Spleen (tissue), 7 donors: ENCODE measurements around the gene RBL1.

ENCODE experiments used
- POLR2AphosphoS5 ChIP-seq, 3 donors: sonication (generic); formaldehyde crosslinking; IDR thresholded peaks; one replicate each; pipeline ENCODE4 v1.5.1; 2017; ENCODE audit warnings: antibody characterized with exemption in 3 of 3
- TF ChIP-seq, protein P1 (sequence below), 11 experiments: fragments of 200-600 bp in 7 of 11; fragments of 450-650 bp in 4 of 11; sonication (generic) in 4 of 11; IDR thresholded peaks in 8 of 11; conservative IDR thresholded peaks in 3 of 11; 1 replicate in 7 of 11; 2 replicates in 4 of 11; pipeline versions ENCODE4 v1.4.0 to v1.8.0; 2016 to 2021; ENCODE audit warnings: antibody characterized with exemption in 11 of 11, inconsistent platforms in 4 of 11, mild to moderate bottlenecking in 1 of 11
- donor health status: DM: no; HTN: no; CAD: no; lungs with moderate emphysema.
- donor health status: DM: no; HTN: no; CAD: no.
- donor health status: DM: no; HTN: no; CAD: no.

DNA sequence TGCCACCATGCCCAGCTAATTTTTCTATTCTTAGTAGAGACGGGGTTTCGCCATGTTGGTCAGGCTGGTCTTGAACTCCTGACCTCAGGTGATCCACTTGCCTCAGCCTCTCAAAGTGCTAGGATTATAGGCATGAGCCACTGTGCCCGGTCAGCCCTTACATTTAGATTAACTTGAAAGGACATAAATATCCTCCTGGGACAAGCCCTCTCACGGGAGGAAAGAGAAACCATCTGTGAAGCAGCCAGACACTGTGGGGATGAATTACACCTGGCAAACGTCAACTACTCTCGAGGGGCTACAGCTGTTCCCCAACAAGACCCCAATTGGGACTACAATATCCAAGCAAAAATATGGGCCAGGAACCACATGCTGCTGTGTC is 111.5 kb downstream of the RBL1 start:
- TF ChIP-seq, protein P1, sequence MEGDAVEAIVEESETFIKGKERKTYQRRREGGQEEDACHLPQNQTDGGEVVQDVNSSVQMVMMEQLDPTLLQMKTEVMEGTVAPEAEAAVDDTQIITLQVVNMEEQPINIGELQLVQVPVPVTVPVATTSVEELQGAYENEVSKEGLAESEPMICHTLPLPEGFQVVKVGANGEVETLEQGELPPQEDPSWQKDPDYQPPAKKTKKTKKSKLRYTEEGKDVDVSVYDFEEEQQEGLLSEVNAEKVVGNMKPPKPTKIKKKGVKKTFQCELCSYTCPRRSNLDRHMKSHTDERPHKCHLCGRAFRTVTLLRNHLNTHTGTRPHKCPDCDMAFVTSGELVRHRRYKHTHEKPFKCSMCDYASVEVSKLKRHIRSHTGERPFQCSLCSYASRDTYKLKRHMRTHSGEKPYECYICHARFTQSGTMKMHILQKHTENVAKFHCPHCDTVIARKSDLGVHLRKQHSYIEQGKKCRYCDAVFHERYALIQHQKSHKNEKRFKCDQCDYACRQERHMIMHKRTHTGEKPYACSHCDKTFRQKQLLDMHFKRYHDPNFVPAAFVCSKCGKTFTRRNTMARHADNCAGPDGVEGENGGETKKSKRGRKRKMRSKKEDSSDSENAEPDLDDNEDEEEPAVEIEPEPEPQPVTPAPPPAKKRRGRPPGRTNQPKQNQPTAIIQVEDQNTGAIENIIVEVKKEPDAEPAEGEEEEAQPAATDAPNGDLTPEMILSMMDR (IDR thresholded peaks at IDR 0.05 in 8 of 11, conservative IDR thresholded peaks at IDR 0.05 in 3 of 11) = no peak
- no peak for TF ChIP-seq POLR2AphosphoS5 (IDR thresholded peaks at IDR 0.05)
